GM18861 (cell line): Measurements from ENCODE around the gene GAGE12J.
"Not testable (repeated sequence)": the region's sequence is repeated elsewhere in the genome, so short reads cannot be mapped to it uniquely, and the experiment has no call there.

Source experiments
- ATAC-seq: cut with Tn5 transposase; IDR thresholded peaks from one replicate; pipeline ENCODE4 v1.9.1; 2021; ENCODE audit not compliant: unreplicated experiment

The GAGE12J gene

GRCh38 chrX:49321737-49322136 is at the start of gene GAGE12J:
Gene GAGE12J (plus strand): TSS chrX:49322037. CDS start chrX:49323194, 1,157 bp downstream.
- ATAC-seq = not testable (repeated sequence)

- ATAC-seq = no peak
Measured at GRCh38 chrX:49272421-49272820, 49.4 kb upstream of the GAGE12J start.

GRCh38 chrX:49273181-49273727 is 48.6 kb upstream of the GAGE12J start:
- no peak for ATAC-seq

DNA sequence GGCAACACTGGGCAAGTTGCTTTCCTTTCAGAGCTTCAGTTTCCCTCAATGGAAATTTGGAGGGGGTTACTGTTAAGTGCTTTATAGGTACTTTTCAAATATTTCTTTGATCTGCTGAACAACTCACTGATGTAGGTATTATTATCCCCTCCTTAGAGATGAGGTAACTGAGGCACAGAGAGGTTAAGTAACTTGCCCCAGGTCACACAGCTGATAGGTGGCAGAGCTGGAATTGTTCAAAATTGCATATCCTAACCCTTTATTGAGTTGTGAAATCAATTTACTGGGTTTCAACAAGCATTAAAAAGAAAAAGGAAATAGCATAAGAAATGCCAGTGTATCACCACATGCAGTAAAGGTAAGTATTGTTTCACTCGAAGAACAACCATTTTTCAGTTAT is 45.6 kb upstream of the GAGE12J start:
- ATAC-seq = no peak

DNA sequence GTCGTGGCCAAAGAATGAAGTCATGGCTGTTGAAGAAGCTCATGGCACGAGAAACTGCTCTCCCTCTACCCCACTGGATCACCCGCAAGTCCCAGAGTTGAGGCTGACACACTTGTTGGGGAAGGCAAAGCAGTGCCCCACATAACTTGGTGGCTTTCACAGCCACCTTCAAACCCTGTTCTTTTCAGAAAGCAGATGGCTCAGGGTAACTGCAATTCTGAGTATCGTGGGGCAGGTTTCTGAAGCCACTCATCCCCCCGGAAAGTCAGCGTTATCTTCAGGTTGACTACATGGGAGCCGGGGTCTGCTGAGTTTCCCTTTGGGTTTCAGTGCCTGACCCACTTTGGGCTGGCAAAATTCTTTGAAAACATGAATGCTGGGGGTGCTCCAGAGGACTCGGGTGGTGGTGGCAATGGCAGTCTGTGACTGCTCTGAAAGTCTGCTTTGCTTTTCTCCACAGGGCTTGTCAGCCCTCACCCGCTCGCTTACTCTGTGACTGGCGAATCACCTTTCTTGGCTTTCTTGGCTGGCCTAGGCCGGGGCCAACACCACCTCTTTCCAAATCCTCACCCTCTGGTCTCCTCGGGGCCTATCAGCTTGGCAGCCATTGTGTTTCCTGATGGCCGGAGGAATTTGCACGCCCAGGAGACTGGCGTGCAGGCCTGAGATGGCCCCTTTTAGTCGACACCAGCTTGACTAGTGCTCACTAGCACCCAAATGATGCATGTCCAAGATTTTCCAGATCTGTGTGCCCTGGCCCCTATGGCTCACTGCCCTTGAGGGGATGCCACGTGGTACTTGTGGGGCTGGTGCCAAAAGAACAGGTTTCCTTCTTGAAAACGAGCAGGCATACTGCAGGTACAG is 44.9 kb upstream of the GAGE12J start:
- ATAC-seq = no peak

DNA sequence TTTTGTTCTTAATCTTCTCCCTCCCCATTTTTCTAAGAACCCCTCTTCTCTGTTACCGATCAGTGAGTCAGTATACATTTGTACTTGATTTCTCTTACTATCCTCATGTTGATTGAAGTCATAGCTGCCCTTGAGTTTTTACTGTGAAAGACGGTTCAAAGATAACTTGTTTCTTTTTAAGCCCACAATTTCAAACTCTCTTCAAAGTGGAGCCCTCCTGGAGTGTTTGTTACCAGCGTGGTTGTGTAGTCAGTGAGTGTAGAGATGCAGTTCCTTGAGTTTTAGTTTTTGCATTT is 44.4 kb upstream of the GAGE12J start:
- no peak for ATAC-seq

GRCh38 chrX:49278081-49278480 is 43.8 kb upstream of the GAGE12J start:
- ATAC-seq = no peak

- no peak for ATAC-seq
Measured at GRCh38 chrX:49282647-49283011, 39.2 kb upstream of the GAGE12J start.

DNA sequence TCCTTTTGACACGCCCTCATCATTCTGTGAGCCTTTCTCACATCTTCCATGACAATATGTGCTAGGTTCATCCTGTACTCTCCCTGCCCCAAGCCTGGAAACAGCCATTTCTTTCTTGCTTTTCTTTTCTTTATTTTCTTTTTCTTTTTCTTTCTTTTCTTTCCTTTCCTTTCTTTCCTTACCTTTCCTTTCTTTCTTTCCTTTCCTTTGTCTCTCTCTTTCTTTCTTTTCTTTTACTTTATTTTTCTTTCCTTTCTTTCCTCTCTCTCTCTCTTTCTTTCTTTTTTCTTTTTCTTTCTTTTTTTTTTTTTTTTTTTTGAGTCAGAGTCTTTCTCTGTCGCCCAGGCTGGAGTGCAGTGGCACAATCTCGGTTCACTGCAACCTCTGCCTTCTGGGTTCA is 37.6 kb upstream of the GAGE12J start:
- no peak for ATAC-seq

- ATAC-seq = no peak
Measured at GRCh38 chrX:49286136-49286535, 35.7 kb upstream of the GAGE12J start.

DNA sequence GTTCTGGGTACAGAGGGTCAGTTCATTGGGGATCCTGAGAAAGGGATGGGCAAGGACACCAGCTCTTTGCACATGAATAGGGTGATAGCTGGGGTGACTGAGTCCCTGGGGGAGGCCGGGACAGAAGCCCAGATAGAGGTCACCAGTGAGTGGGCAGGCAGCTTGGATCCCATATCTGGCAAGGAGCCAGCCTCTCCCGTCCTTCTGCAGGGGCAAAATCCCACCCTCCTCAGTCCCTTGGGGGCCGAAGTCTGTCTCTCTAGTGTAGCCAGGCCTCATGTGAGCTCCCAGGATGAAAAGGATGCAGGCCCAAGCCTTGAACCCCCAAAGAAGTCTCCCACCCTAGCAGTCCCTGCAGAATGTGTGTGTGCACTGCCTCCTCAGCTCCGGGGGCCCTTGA is 35.3 kb upstream of the GAGE12J start:
- ATAC-seq = no peak

- ATAC-seq = no peak
Measured at GRCh38 chrX:49287665-49288064, 34.2 kb upstream of the GAGE12J start.

DNA sequence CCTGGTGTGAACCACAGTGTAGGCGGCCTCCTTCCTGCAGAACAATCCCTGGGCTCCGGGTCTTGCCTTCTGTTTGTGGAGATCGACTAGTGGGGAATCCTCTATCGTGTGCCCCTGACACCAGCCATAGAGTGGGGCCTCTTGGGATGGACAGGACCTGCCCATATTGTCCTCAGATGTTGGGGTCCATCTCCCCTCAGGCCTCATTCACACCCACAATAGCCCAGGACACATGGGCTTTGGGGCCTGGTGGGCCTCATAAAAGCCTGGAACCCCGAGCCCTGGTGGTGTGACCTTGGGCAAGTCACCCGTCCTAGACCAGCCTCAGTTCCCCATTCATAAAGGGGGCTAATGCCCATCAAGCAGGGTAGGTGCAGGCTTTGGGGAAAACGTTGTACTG is 31.6 kb upstream of the GAGE12J start:
- no peak for ATAC-seq

DNA sequence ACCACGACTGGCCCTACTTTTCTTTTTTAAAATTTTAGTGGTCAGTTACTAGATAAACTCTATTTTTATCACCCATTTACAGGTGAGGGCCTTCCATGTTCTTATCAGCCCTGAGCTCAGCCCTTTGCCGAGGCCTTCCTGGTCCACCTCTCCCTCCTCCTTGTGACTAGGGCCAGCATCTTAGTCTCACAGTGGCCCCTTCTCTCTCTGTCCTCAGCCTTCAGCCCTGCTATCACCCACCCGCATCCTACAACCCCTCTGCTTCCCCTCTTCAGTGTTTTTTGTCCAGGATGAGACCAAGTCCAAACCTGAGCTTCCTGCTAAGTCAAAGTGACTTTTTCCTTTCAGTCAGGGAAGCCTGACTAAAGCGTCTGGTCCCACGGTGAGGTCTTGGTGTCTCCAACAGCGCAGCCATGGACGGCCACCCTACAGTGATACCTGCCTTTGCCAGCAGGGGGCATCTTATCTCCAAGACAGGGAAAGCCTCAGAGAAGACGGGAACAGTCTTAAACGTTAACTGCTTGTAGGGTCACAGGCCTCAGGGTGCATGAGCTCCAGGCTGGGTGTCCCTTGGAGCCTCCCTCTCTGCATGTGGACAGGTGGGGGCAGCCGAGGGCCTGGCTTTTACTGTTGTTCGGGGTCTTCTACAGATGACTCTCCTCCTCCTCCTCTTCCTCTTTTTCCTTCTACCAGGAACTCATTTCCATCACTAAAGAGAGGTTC is 30.1 kb upstream of the GAGE12J start:
- ATAC-seq = no peak

DNA sequence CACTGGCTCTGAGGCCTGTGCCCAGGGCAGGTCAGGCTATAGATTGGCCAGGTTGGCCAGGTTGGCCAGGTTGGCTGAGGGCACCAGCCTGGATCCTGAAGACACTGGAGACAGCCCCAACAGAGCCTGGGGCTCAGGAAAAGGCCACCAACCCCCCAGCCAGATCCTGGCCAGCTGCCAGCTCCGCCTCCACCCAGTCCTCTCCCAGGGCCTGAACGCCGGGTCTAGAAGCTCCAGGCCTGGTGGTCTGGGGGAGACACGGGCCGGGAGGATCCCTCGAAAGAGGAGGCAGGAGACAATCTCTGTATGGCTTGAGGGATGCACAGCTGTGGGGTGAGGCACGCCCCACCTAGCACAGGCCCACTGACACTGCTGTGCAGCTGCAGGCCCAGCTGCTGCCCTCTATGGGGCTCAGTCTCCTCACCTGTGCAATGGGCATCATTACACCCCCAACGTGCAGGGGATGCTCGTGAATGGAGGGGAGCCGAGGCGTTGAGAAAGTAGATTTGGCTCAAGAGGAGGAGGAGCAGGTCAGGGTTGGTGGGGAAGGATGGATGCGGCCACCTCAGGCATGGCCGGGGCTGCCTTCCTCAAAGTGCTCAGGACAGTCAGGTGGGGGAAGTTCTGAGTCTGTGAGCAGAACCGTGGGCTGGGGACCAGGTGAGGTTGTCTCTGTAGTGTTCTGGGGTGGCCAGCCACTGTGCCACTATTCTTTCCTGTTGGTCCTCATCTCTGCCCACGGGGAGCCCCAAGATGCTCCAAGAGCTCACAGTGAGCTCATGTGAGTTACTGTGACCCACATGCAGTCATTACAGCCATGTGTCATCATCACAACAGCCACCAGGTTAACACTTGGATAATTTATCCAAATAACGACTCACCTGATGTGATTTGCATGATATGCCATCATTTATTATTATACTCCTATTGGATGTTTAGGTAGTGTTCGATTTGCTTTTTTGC is 29.2 kb upstream of the GAGE12J start:
- no peak for ATAC-seq

DNA sequence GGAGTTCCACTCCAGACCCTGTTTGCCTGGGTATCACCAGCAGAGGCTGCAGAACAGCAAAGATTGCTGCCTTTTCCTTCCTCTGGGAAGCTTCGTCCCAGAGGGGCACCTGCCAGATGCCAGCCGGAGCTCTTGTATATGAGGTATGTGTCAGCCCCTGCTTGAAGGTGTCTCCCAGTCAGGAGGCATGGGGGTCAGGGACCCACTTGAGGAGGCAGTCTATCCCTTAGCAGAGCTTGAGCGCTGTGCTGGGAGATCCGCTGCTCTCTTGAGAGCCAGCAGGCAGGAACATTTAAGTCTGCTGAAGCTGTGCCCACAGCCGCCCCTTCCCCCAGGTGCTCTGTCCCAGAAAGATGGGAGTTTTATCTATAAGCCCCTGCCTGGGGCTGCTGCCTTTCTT is 22.5 kb upstream of the GAGE12J start:
- not testable (repeated sequence) for ATAC-seq

GRCh38 chrX:49300703-49301102 is 21.1 kb upstream of the GAGE12J start:
- ATAC-seq = no peak

DNA sequence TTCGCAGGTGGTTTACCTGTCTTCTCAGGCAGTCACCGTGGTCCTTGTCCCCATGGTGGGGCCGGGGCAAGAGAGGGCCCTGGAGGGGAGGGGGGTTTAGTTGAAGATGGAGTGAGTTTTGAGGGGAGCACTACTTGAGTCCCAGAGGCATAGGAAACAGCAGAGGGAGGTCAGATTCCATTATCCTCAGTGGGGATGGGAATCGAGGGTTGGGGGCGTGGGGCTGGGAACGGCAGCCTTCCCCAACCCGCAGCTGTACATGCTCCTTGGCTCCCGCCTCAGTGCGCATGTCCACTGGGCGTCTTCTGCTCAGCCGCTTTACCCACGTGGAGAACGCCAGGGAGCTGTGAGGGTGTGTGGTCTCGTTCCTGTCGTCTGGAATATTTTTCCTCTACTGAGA is 18.5 kb upstream of the GAGE12J start, which contains the start of gene GAGE10:
GAGE10 (plus strand) TSS at position 301 of the 400 bp plus-strand sequence. CDS start 1,214 bp downstream, outside the sequence.
- no peak for ATAC-seq

DNA sequence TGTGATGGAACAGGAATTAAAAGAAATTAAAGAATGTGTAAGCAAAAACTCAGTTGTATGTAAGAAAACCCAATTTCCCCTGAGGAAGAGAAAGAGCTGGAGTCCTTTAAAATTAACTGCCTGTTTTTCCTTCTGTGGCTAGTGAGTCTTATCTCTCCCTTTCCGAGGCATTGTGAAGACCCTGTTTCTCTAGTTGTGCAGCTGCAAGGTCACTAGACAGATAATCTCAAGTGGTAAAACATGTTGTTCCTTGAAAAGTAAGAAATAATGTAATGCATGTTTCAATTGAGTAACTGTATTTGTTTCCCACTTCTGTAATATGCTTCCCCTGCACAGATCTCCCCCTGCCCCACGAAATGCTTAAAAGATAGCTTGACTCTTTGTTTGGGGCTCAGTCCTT is 14.1 kb upstream of the GAGE12J start:
- ATAC-seq = not testable (repeated sequence)

DNA sequence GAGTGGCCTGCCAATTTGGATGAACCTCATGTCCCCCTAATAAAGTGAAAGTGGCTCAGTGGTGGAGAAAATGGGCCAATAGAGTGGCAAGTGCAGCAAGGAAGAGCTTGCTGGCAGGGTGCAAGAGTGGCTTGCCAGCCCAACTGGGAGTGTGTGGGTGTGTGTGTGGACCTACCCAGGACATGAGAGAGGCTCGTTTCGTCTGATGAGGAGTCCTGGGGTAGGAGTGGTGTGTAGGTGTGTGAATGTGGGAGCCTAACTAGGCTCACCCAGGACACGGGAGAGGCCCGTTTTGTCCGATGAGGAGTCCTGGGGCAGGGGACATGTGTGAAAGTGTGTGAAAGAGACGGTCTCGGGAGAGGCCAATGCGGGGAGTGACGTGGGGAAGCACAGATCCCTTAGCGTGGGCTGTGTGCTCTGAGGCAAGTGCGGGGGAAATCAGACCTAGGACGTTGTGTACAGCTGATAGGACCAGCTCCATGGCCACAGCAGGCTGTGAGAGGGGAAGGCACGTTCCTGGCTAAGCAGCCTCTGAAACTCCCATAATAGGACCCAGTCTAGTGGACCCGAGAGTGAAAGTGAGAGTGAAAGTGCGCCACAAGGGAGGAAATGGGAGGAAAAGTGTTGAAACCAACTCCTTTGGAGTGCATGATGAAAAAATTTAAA is 13.1 kb upstream of the GAGE12J start:
- ATAC-seq = no peak
